HEK293 (cell line): ENCODE measurements around the gene AK8.

Experiments used
- CTCF ChIA-PET: fragments of 350-600 bp; formaldehyde crosslinking; extraction: SDS; loops from one replicate; lab custom pipeline; 2021; ENCODE audit warnings: antibody characterized with exemption; lab: Yijun Ruan, JAX
- POLR2A ChIA-PET: fragments of 300-600 bp; formaldehyde crosslinking; extraction: SDS; loops from one replicate; lab custom pipeline; 2020; ENCODE audit warnings: antibody characterized with exemption, inconsistent platforms; lab: Yijun Ruan, JAX
- H3K27ac ChIP-seq: fragments of 200-500 bp; sonication (Bioruptor generic); 2 replicates; pipeline ENCODE4 v1.5.1; 2014; ENCODE audit warnings: low read depth, low read length, control low read depth, inconsistent platforms; ENCODE audit errors: extremely low read depth
- H3K36me3 ChIP-seq, 2 experiments: fragments of 200-500 bp in 1 of 2; sonication (Bioruptor generic) in 1 of 2; 1 replicate in 1 of 2; 2 replicates in 1 of 2; pipeline ENCODE4 v1.5.1; 2014 to 2017; ENCODE audit warnings: inconsistent platforms in 2 of 2, low read length in 2 of 2; ENCODE audit not compliant: control insufficient read depth in 2 of 2, insufficient read depth in 1 of 2
- H3K4me1 ChIP-seq: fragments of 200-500 bp; sonication (Bioruptor generic); 2 replicates; pipeline ENCODE4 v1.5.1; 2014; ENCODE audit warnings: mild to moderate bottlenecking, low read length, inconsistent platforms; ENCODE audit not compliant: control insufficient read depth, insufficient read depth
- H3K4me3 ChIP-seq: 2 replicates; pipeline ENCODE4 v1.5.1; 2011; ENCODE audit warnings: low read depth, mild to moderate bottlenecking, control low read depth, low read length, moderate library complexity
- H3K9me3 ChIP-seq: fragments of 200-500 bp; sonication (Bioruptor generic); 2 replicates; pipeline ENCODE4 v1.5.1; 2014; ENCODE audit warnings: low read depth, low read length, inconsistent platforms; ENCODE audit not compliant: control insufficient read depth, insufficient read depth
- EGR2 ChIP-seq: fragments of 450-650 bp; formaldehyde crosslinking; IDR thresholded peaks from 2 replicates; pipeline ENCODE4 v1.5.1; 2016; ENCODE audit warnings: low read depth, missing biosample characterization, missing genetic modification characterization
- GLI2 ChIP-seq: fragments of 450-650 bp; formaldehyde crosslinking; IDR thresholded peaks from 2 replicates; pipeline ENCODE4; 2017; ENCODE audit warnings: missing biosample characterization, missing genetic modification characterization, low read depth, borderline replicate concordance
- PRDM10 ChIP-seq: fragments of 450-650 bp; formaldehyde crosslinking; IDR thresholded peaks from 2 replicates; pipeline ENCODE4 v1.5.1; 2016; ENCODE audit warnings: missing biosample characterization, missing genetic modification characterization
- WT1 ChIP-seq: fragments of 450-650 bp; formaldehyde crosslinking; IDR thresholded peaks from 2 replicates; pipeline ENCODE4 v1.5.1; 2016; ENCODE audit warnings: missing biosample characterization, missing genetic modification characterization
- ZBTB1 ChIP-seq: fragments of 450-650 bp; formaldehyde crosslinking; IDR thresholded peaks from 2 replicates; pipeline ENCODE4 v1.5.1; 2016; ENCODE audit warnings: missing biosample characterization, missing genetic modification characterization
- ZBTB21 ChIP-seq: fragments of 450-650 bp; formaldehyde crosslinking; IDR thresholded peaks from 2 replicates; pipeline ENCODE4 v1.5.1; 2017; ENCODE audit warnings: missing biosample characterization, missing genetic modification characterization
- ZBTB26 ChIP-seq: fragments of 450-650 bp; formaldehyde crosslinking; optimal IDR thresholded peaks from 2 replicates; pipeline ENCODE3; 2016; ENCODE audit warnings: missing biosample characterization, mild to moderate bottlenecking, missing genetic modification characterization
- ZFP37 ChIP-seq: fragments of 450-650 bp; formaldehyde crosslinking; IDR thresholded peaks from 2 replicates; pipeline ENCODE4 v1.5.1; 2016; ENCODE audit warnings: missing biosample characterization, missing genetic modification characterization
- ZNF155 ChIP-seq: fragments of 450-650 bp; formaldehyde crosslinking; IDR thresholded peaks from 2 replicates; pipeline ENCODE4 v1.5.1; 2016; ENCODE audit warnings: missing biosample characterization, missing genetic modification characterization
- ZNF223 ChIP-seq: fragments of 450-650 bp; formaldehyde crosslinking; IDR thresholded peaks from 2 replicates; pipeline ENCODE4 v1.5.1; 2016; ENCODE audit warnings: missing biosample characterization, missing genetic modification characterization
- ZNF354C ChIP-seq: fragments of 450-650 bp; formaldehyde crosslinking; IDR thresholded peaks from 2 replicates; pipeline ENCODE4 v1.5.1; 2016; ENCODE audit warnings: missing biosample characterization, missing genetic modification characterization, low read depth, borderline replicate concordance
- ZNF449 ChIP-seq: fragments of 450-650 bp; formaldehyde crosslinking; IDR thresholded peaks from 2 replicates; pipeline ENCODE4 v1.5.1; 2017; ENCODE audit warnings: missing biosample characterization, mild to moderate bottlenecking, missing genetic modification characterization, moderate library complexity
- ZNF514 ChIP-seq: fragments of 450-650 bp; formaldehyde crosslinking; IDR thresholded peaks from 2 replicates; pipeline ENCODE4 v1.5.1; 2016; ENCODE audit warnings: missing biosample characterization, missing genetic modification characterization
- ZNF555 ChIP-seq: fragments of 450-650 bp; formaldehyde crosslinking; conservative IDR thresholded peaks from 2 replicates; pipeline ENCODE4 v1.5.1; 2017; ENCODE audit warnings: missing biosample characterization, mild to moderate bottlenecking, missing genetic modification characterization, inconsistent platforms
- ZNF585B ChIP-seq: fragments of 450-650 bp; formaldehyde crosslinking; IDR thresholded peaks from 2 replicates; pipeline ENCODE4 v1.5.1; 2016; ENCODE audit warnings: missing biosample characterization, missing genetic modification characterization
- ZNF639 ChIP-seq: fragments of 450-650 bp; formaldehyde crosslinking; IDR thresholded peaks from 2 replicates; pipeline ENCODE4 v1.5.1; 2016; ENCODE audit warnings: missing biosample characterization, missing genetic modification characterization
- TF ChIP-seq, protein P1 (sequence below): fragments of 450-650 bp; formaldehyde crosslinking; IDR thresholded peaks from 2 replicates; pipeline ENCODE4 v1.5.1; 2016; ENCODE audit warnings: missing biosample characterization, missing genetic modification characterization, borderline replicate concordance

Gene AK8

DNA sequence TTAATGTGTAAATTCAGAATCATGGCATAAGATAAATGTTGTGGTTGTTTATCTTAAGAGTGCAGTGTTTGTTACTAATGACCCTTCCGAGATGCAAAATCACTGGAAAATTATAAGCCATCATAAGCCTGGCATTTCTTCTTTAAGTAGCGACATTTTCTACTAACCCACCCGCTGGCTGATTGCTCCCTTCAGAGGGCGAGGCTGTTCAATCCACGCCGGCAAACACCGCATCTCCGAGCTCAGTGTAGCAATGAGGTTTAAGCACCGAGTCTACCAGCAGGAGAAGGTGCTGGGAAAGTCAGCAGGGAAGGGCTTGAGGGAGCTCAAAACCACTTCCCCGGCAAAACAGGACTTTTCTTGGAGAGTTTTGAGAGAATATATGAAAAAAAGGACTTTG, 52.7 kb downstream of the AK8 start:
- no peaks in the 10 kb centered on the region for H3K9me3 ChIP-seq
- no peak for TF ChIP-seq WT1 (tag by site-specific recombination)
- TF ChIP-seq, all 188 proteins: peak for 0
- POLR2A ChIA-PET = no interaction called here
- H3K4me3 ChIP-seq = no peak overlapping the region
- H3K27ac ChIP-seq = no peak overlapping the region
- H3K4me1 ChIP-seq = no peaks in the 10 kb centered on the region
- CTCF ChIA-PET = interaction anchor here (0.5 to 0.9 kb wide), 2 partner anchors 13 to 77 kb away, joined by 3 to 7 read pairs; no protein-coding TSS in a partner anchor
- no peaks in the 10 kb centered on the region for H3K36me3 ChIP-seq

DNA sequence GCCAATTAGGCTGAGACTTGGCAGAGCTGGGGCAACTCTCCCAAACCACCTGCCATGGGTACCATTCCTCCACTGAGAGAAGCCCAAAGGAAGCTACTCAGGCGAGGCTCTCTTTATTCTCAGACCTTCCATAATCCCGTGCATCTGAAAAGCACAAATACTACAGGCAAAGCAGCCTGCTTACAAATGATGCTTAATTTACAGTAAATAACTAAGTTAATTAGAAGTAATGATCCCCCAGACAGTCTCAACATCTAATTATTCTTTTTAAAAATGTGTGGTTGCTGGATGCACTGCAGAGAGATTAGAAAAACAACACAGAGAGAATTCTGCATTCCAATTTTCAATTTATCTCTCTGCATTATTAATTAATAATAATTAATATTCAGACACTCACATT, 53.1 kb downstream of the AK8 start:
- CTCF ChIA-PET = interaction anchor here (0.9 kb wide), 1 partner anchor 77 kb away, joined by 7 read pairs; no protein-coding TSS in a partner anchor
- Histone ChIP-seq H3K4me3 (no peak overlapping the region), H3K4me1 (no peaks in the 10 kb centered on the region), H3K27ac (no peak overlapping the region), H3K36me3 (no peaks in the 10 kb centered on the region), H3K9me3 (no peaks in the 10 kb centered on the region)
- TF ChIP-seq PRDM10 (no peak), GLI2 (tag by site-specific recombination) (no peak), ZNF354C (no peak), ZNF639 (tag by site-specific recombination) (no peak), ZFP37 (no peak), EGR2 (tag by site-specific recombination) (no peak), ZBTB21 (no peak), ZNF585B (tag by site-specific recombination) (no peak), ZNF555 (tag by site-specific recombination) (no peak), ZNF449 (tag by site-specific recombination) (no peak), ZNF223 (tag by site-specific recombination) (no peak), ZBTB26 (tag by site-specific recombination) (no peak), ZNF514 (no peak), ZBTB1 (tag by site-specific recombination) (no peak), ZNF155 (tag by site-specific recombination) (no peak)
- TF ChIP-seq, protein P1, sequence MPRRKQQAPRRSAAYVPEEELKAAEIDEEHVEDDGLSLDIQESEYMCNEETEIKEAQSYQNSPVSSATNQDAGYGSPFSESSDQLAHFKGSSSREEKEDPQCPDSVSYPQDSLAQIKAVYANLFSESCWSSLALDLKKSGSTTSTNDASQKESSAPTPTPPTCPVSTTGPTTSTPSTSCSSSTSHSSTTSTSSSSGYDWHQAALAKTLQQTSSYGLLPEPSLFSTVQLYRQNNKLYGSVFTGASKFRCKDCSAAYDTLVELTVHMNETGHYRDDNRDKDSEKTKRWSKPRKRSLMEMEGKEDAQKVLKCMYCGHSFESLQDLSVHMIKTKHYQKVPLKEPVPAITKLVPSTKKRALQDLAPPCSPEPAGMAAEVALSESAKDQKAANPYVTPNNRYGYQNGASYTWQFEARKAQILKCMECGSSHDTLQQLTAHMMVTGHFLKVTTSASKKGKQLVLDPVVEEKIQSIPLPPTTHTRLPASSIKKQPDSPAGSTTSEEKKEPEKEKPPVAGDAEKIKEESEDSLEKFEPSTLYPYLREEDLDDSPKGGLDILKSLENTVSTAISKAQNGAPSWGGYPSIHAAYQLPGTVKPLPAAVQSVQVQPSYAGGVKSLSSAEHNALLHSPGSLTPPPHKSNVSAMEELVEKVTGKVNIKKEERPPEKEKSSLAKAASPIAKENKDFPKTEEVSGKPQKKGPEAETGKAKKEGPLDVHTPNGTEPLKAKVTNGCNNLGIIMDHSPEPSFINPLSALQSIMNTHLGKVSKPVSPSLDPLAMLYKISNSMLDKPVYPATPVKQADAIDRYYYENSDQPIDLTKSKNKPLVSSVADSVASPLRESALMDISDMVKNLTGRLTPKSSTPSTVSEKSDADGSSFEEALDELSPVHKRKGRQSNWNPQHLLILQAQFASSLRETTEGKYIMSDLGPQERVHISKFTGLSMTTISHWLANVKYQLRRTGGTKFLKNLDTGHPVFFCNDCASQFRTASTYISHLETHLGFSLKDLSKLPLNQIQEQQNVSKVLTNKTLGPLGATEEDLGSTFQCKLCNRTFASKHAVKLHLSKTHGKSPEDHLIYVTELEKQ (tag by site-specific recombination) = no peak
- POLR2A ChIA-PET = no interaction called here
